Breast epithelium (tissue), 4 donors: ENCODE measurements around the gene UNC45B. TPM values are rescaled to one million over a fixed set of nuclear protein-coding genes. Genes with fewer than 3 reads are reported as not detected.

Experiments used
- DNase-seq, 2 donors: peaks; one replicate each; pipeline ENCODE4 v3.0.0-alpha.2; 2019; ENCODE audit warnings: low spot score in 2 of 2
- H3K27ac ChIP-seq, 2 donors: fragments of 200-600 bp; sonication (generic) in 1 of 2; one replicate each; pipeline ENCODE4 v1.5.1; 2016 to 2019; ENCODE audit warnings: mild to moderate bottlenecking in 1 of 2
- H3K27me3 ChIP-seq, 2 donors: fragments of 200-600 bp; sonication (generic) in 1 of 2; one replicate each; pipeline versions ENCODE4 v1.5.1 to v1.6.0; 2017 to 2019; ENCODE audit warnings: control low read depth in 1 of 2, mild to moderate bottlenecking in 1 of 2
- H3K36me3 ChIP-seq: fragments of 200-600 bp; one replicate; pipeline ENCODE4 v1.5.1; 2019
- H3K4me1 ChIP-seq, 2 donors: fragments of 200-600 bp; sonication (generic); one replicate each; pipeline ENCODE4 v1.5.1; 2016 to 2019; ENCODE audit warnings: control low read depth in 1 of 2
- H3K4me3 ChIP-seq, 3 donors: fragments of 200-600 bp; sonication (generic); 1 replicate in 2 of 3; 2 replicates in 1 of 3; pipeline ENCODE4 v1.5.1; 2016 to 2019; ENCODE audit warnings: mild to moderate bottlenecking in 3 of 3, moderate library complexity in 2 of 3
- H3K9me3 ChIP-seq, 2 donors: fragments of 200-600 bp; sonication (generic) in 1 of 2; one replicate each; pipeline ENCODE4 v1.5.1; 2016 to 2019; ENCODE audit warnings: control low read depth in 1 of 2
- CTCF ChIP-seq, 3 donors: fragments of 450-650 bp; IDR thresholded peaks; one replicate each; pipeline ENCODE4 v1.5.1; 2016 to 2017; ENCODE audit warnings: antibody characterized with exemption in 3 of 3, mild to moderate bottlenecking in 3 of 3, moderate library complexity in 3 of 3
- POLR2A ChIP-seq: fragments of 450-650 bp; IDR thresholded peaks from one replicate; pipeline ENCODE4 v1.6.1; 2016; ENCODE audit warnings: antibody characterized with exemption, mild to moderate bottlenecking, moderate library complexity
- POLR2AphosphoS5 ChIP-seq, 3 donors: sonication (generic); formaldehyde crosslinking; IDR thresholded peaks; one replicate each; pipeline ENCODE4 v1.6.1; 2017; ENCODE audit warnings: antibody characterized with exemption in 3 of 3
- intact Hi-C: fragments of 100-400 bp; cut with DNase I; formaldehyde crosslinking; loops from one replicate; pipeline ENCODE4 v1.15.1; 2023; ENCODE audit warnings: low total_unique reads
- total RNA-seq, 3 donors: library from RNA; depleted of rRNA; stranded (reverse); fragments of >200 nt; gene quantifications; one replicate each; pipeline ENCODE4 v1.1.0, GENCODE V29; 2016

Gene UNC45B
- not detected for total RNA-seq

- H3K36me3 ChIP-seq = no peaks in the 10 kb centered on the region
- no peak within 1 kb of the TSS for H3K27ac ChIP-seq
- TF ChIP-seq CTCF (IDR thresholded peaks at IDR 0.05) = no peak
- TF ChIP-seq POLR2AphosphoS5 (IDR thresholded peaks at IDR 0.05) = no peak
- TF ChIP-seq POLR2A = no peak
- H3K4me3 ChIP-seq = no peak within 1 kb of the TSS
- no peaks in the 10 kb centered on the region for H3K9me3 ChIP-seq
- no peak for DNase-seq
- no peaks in the 10 kb centered on the region for H3K4me1 ChIP-seq
- intact Hi-C loops = no loop called here
- no peaks in the 10 kb centered on the region for H3K27me3 ChIP-seq
Observed at GRCh38 chr17:35147375-35147905, at the start of gene UNC45B. UNC45B (plus strand) TSS chr17:35147817; CDS start chr17:35148264, 447 bp downstream.

- intact Hi-C loops = no loop called here
- TF ChIP-seq CTCF (IDR thresholded peaks at IDR 0.05) (no peak), POLR2AphosphoS5 (IDR thresholded peaks at IDR 0.05) (no peak), POLR2A (no peak)
- Histone ChIP-seq H3K4me3 (no peak overlapping the region), H3K4me1 (no peaks in the 10 kb centered on the region), H3K27me3 (no peaks in the 10 kb centered on the region), H3K36me3 (no peaks in the 10 kb centered on the region), H3K9me3 (no peaks in the 10 kb centered on the region), H3K27ac (no peak overlapping the region)
- DNase-seq = no peak
Observed at GRCh38 chr17:35099908-35100307, 47.7 kb upstream of the UNC45B start.

GRCh38 chr17:35101036-35101435, 46.6 kb upstream of the UNC45B start:
- H3K27ac ChIP-seq = no peak overlapping the region
- TF ChIP-seq POLR2AphosphoS5 (IDR thresholded peaks at IDR 0.05) = no peak
- TF ChIP-seq CTCF (IDR thresholded peaks at IDR 0.05) = no peak
- no peak for TF ChIP-seq POLR2A
- no peaks in the 10 kb centered on the region for H3K27me3 ChIP-seq
- no peak overlapping the region for H3K4me3 ChIP-seq
- intact Hi-C loops = no loop called here
- no peak for DNase-seq
- no peaks in the 10 kb centered on the region for H3K9me3 ChIP-seq
- no peaks in the 10 kb centered on the region for H3K36me3 ChIP-seq
- H3K4me1 ChIP-seq = no peaks in the 10 kb centered on the region

- Histone ChIP-seq H3K9me3 (no peaks in the 10 kb centered on the region), H3K27me3 (no peaks in the 10 kb centered on the region), H3K27ac (no peak overlapping the region), H3K36me3 (no peaks in the 10 kb centered on the region), H3K4me1 (no peaks in the 10 kb centered on the region), H3K4me3 (no peak overlapping the region)
- TF ChIP-seq POLR2A (no peak), POLR2AphosphoS5 (IDR thresholded peaks at IDR 0.05) (no peak)
- DNase-seq = no peak
- intact Hi-C loops = no loop called here
Observed at GRCh38 chr17:35101725-35102124, 45.9 kb upstream of the UNC45B start.

- H3K4me3 ChIP-seq = no peak overlapping the region
- H3K27me3 ChIP-seq = no peaks in the 10 kb centered on the region
- no peak for DNase-seq
- no peak overlapping the region for H3K27ac ChIP-seq
- no peaks in the 10 kb centered on the region for H3K9me3 ChIP-seq
- no peak for TF ChIP-seq POLR2AphosphoS5 (IDR thresholded peaks at IDR 0.05)
- TF ChIP-seq CTCF (IDR thresholded peaks at IDR 0.05) = no peak
- TF ChIP-seq POLR2A = no peak
- no peaks in the 10 kb centered on the region for H3K4me1 ChIP-seq
- intact Hi-C loops = no loop called here
- H3K36me3 ChIP-seq = no peaks in the 10 kb centered on the region
Observed at GRCh38 chr17:35103271-35103670, 44.3 kb upstream of the UNC45B start.
